Ectodermal cell (in vitro differentiated cells): ENCODE data around the gene DMKN.

Experiments
- H3K27ac ChIP-seq: 2 replicates; pipeline ENCODE4 v1.7.0; 2013; ENCODE audit warnings: mild to moderate bottlenecking, low read depth, low read length; ENCODE audit not compliant: insufficient read depth, poor library complexity, severe bottlenecking
- H3K27me3 ChIP-seq: 2 replicates; pipeline ENCODE4 v1.7.0; 2013; ENCODE audit warnings: mild to moderate bottlenecking, low read length; ENCODE audit not compliant: insufficient read depth, control insufficient read depth, poor library complexity, severe bottlenecking
- H3K36me3 ChIP-seq: one replicate; pipeline ENCODE4 v1.7.0; 2013; ENCODE audit warnings: low read length; ENCODE audit not compliant: control insufficient read depth, insufficient read depth
- H3K4me1 ChIP-seq: one replicate; pipeline ENCODE4 v1.7.0; 2013; ENCODE audit warnings: low read length; ENCODE audit not compliant: control insufficient read depth, insufficient read depth
- H3K4me3 ChIP-seq: 2 replicates; pipeline ENCODE4 v1.7.0; 2013; ENCODE audit warnings: low read depth, low read length, control low read depth; ENCODE audit not compliant: insufficient read depth
- H3K9me3 ChIP-seq: 2 replicates; pipeline ENCODE4 v1.7.0; 2013; ENCODE audit warnings: mild to moderate bottlenecking, low read length, moderate library complexity; ENCODE audit not compliant: control insufficient read depth
- WGBS, 2 experiments: methylation state at CpG; one replicate each; pipeline ENCODE4 v1.1.7; 2013; ENCODE audit warnings: missing lambda C conversion rate in 2 of 2; 5-methylcytosine and 5-hydroxymethylcytosine counted together

DMKN gene

DNA sequence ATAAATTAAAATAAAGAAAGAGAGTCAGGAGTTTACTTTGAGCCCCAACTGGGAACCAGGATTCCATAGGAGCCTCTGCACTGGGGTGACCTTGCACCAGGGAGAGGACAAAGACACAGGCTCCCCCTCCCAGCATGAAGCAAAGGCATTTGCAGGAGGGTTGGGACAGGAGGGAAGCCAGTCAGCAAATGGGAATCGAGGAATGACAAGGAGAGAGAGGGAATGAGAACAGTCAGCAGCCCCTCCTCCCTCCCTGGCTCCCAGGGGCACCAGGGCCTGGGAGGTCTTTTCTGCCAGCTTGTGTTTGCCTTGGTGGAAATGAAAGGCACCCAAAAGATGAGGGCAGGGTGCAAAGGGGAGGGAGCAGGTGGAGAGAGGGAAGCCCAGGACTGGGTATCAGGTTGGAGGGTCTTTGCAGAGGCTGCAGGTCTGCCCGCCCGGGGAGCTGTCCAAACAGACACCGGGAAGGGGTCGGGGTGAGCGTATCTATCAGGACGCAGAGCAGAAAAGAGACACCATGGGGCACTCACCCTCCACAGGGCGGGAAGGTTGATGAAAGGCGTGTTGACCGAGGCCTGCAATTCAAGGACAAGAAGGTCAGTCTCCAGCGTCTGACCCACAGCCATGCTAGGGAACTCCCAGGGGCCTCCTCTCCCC is 10.9 kb upstream of the DMKN start:
- Histone ChIP-seq H3K9me3 (no peaks in the 10 kb centered on the region), H3K4me1 (peaks cover 13% of the 10 kb centered on the region), H3K27me3 (no peaks in the 10 kb centered on the region), H3K27ac (no peak overlapping the region), H3K4me3 (no peak overlapping the region), H3K36me3 (no peaks in the 10 kb centered on the region)
- WGBS, 2 experiments: 10 to 13% methylated on average over 11 of the region's 11 CpGs

DNA sequence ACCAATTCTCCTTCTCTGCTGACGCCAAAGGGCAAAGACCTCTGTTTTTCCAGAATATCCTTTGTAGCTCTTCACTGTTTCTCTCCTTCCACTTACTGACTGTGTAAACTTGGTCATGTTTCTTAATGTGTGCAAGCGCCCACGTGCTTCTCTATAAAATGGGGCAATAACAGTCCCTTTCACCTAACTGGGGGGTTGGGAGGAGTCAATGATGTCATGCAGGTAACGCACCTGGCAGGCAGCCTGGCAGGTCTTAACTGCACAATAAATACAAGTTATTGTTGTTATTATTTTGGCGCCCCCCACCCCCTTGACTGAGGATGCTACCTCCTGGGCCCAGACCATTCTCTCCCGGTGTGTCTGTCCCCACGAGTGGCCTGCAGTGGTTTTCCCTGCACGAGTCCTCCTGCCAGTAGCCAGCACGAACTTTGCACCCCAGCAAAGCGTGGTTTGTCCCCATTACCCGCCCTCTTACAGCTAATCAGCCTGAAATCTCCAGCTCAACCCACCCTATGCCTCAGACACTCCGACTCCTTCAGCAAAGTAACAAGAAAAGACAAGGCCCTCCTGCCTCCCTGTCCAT is 9.4 kb upstream of the DMKN start:
- Histone ChIP-seq H3K4me3 (no peak overlapping the region), H3K36me3 (no peaks in the 10 kb centered on the region), H3K4me1 (peaks cover 13% of the 10 kb centered on the region), H3K27me3 (no peaks in the 10 kb centered on the region), H3K27ac (no peak overlapping the region), H3K9me3 (no peaks in the 10 kb centered on the region)
- 89 to 90% methylated on average over 12 of the region's 12 CpGs for WGBS, 2 experiments

DNA sequence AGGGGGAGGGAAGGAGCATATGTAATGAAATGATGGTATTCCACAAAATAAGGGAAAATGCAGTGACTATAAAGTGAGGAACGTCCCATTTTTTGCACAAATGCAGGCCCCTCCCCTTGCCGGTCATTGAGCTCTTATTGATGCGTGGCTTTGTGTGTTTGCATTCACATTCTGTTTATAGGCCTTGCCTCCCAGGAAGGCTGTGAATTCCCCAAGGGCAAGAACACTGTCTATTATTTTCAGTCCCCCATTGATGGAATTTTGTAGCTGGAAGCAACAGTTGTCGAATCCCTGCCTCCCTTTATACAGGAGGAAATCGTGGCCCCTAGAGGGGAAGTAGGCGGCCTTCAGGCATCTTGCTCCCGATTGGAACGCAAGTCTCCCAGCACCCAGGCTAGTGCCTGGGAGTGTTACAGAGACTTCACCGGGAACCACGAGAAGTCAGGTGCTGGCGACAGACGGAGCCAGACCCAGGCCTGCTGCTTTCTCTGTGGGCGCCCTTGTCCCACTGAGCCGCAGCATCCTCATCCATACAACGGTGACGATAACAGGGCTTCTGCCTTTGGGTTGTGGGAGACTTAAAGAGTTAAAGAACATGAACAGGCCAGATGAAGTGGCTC is 7.8 kb upstream of the DMKN start:
- H3K4me3 ChIP-seq: no peak overlapping the region
- no peaks in the 10 kb centered on the region for H3K9me3 ChIP-seq
- no peak overlapping the region for H3K27ac ChIP-seq
- H3K36me3 ChIP-seq: no peaks in the 10 kb centered on the region
- WGBS, 2 experiments: 68 to 72% methylated on average over 16 of the region's 16 CpGs
- no peaks in the 10 kb centered on the region for H3K27me3 ChIP-seq
- H3K4me1 ChIP-seq: peaks cover 13% of the 10 kb centered on the region

DNA sequence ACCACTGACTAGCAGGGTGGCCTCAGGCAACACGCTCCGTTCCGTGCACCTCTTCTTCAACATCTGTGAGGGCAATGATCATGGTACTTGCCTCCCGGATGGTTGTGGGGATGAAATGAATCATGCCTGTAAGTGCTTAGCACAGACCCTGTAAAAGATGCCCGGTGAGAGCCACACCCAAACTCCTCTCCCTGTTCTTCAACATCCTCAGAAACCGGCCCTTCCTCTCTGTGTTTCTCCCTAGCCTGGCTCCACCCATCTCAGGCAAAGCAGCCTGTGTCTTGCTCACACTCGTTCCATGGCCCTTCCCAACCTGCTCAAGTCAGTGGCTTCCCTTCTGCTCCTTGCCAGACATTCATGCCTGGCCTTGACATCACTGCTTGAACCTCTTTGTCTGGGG is 5.8 kb upstream of the DMKN start:
- H3K9me3 ChIP-seq: no peaks in the 10 kb centered on the region
- H3K27me3 ChIP-seq: peaks cover 4% of the 10 kb centered on the region
- no peak overlapping the region for H3K27ac ChIP-seq
- no peak overlapping the region for H3K4me3 ChIP-seq
- H3K36me3 ChIP-seq: no peaks in the 10 kb centered on the region
- peaks cover 6% of the 10 kb centered on the region for H3K4me1 ChIP-seq
- 76 to 79% methylated on average over 7 of the region's 7 CpGs for WGBS, 2 experiments

DNA sequence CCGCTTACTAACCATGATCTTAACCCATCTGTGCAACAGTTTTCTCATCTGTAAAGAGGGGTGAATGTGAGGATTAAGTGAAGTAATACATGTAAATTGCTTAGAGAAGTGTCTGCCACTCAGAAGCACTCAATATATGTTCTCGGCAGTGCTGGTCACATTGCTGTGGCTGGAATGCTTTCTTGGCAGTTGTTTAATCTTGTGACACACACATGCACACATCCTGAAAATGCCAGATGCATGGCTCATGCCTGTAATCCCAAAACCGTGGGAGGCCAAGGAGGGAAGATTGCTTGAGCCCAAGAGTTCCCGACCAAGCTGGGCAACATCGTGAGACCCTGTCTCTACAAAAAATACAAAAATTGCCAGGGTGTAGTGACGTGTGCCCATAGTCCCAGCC is 4.9 kb upstream of the DMKN start:
- WGBS, 2 experiments: 88% methylated on average over 5 to 6 of the region's 6 CpGs

DNA sequence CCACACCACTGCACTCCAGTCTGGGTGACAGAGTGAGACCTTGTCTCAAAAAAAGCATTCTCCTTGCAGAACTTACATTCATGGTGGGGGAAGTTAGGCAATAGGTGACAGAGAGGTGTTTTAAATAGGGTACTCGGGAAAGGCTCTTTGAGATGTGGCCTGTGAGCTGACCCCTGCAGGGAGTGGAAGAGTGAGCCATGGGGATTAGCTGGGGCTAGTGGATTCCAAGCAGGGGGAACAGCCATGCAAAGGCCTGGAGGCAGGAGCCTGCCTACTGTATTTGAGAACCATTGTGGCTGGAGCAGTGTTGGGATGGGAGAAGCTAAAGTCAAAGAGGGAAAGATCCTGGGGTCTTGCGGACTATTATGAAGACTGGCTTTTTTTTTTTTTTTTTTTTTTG is 3.9 kb upstream of the DMKN start:
- Histone ChIP-seq H3K36me3 (no peaks in the 10 kb centered on the region), H3K4me3 (no peak overlapping the region), H3K4me1 (peaks cover 12% of the 10 kb centered on the region), H3K27ac (no peak overlapping the region), H3K9me3 (no peaks in the 10 kb centered on the region), H3K27me3 (peaks cover 9% of the 10 kb centered on the region)
- WGBS, 2 experiments: 73 to 74% methylated on average over 2 of the region's 2 CpGs

More for the DNA sequence above, 4.9 kb upstream of the DMKN start:
- Histone ChIP-seq H3K27ac (no peak overlapping the region), H3K36me3 (no peaks in the 10 kb centered on the region), H3K27me3 (peaks cover 9% of the 10 kb centered on the region), H3K9me3 (no peaks in the 10 kb centered on the region), H3K4me3 (no peak overlapping the region), H3K4me1 (peaks cover 11% of the 10 kb centered on the region)

DNA sequence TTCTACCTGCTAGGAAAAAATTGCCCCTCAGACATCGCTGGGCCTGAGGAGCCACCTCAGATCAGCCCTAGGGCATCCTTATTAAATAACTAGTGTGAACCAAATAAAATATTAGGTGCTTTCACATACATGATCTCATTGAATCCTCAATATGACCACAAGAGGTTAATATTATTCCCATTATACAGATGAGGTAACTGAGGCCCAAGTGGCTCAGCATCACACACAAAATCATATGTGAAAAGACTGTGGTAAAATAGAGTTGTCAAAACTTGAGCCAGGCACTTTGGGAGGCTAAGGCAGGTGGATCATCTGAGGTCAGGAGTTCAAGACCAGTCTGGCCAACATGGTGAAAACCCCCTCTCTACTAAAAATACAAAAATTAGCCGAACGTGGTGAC is 2.9 kb upstream of the DMKN start:
- H3K9me3 ChIP-seq: no peaks in the 10 kb centered on the region
- H3K27ac ChIP-seq: no peak overlapping the region
- WGBS, 2 experiments: 90 to 97% methylated on average over 3 of the region's 3 CpGs
- H3K36me3 ChIP-seq: no peaks in the 10 kb centered on the region
- no peak overlapping the region for H3K4me3 ChIP-seq
- H3K27me3 ChIP-seq: peaks cover 12% of the 10 kb centered on the region
- peaks cover 12% of the 10 kb centered on the region for H3K4me1 ChIP-seq

DNA sequence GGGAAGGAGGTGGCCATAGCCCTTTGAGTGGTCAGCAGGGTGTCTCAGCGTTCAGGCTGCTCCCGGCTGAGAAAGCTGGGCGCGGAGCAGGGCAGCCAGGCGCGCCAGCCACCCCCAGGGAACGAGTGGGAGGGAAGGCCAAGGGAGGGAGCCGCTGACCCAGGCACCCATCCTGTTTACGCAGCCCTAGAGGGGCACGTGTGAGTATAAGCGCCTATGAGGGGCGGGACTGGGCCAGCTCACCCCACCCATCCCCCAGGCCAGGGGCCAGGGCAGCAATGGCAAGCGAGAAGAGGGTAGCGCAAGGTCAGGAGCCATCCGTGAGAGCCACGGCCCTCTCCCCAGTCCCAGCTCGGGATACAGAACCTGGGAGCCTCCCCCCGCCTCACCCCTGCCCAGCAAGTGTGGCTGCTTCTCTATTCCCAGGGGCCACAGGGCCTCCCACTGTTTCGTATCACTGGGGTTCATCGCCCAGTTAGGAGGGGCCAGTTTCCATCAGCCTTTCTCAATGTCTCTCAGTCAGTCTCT is 897 bp upstream of the DMKN start:
- Histone ChIP-seq H3K27ac (no peak overlapping the region), H3K4me1 (peaks cover 15% of the 10 kb centered on the region), H3K4me3 (no peak overlapping the region), H3K9me3 (no peaks in the 10 kb centered on the region), H3K27me3 (peaks cover 31% of the 10 kb centered on the region), H3K36me3 (no peaks in the 10 kb centered on the region)
- WGBS, 2 experiments: 39 to 41% methylated on average over 20 of the region's 20 CpGs

DNA sequence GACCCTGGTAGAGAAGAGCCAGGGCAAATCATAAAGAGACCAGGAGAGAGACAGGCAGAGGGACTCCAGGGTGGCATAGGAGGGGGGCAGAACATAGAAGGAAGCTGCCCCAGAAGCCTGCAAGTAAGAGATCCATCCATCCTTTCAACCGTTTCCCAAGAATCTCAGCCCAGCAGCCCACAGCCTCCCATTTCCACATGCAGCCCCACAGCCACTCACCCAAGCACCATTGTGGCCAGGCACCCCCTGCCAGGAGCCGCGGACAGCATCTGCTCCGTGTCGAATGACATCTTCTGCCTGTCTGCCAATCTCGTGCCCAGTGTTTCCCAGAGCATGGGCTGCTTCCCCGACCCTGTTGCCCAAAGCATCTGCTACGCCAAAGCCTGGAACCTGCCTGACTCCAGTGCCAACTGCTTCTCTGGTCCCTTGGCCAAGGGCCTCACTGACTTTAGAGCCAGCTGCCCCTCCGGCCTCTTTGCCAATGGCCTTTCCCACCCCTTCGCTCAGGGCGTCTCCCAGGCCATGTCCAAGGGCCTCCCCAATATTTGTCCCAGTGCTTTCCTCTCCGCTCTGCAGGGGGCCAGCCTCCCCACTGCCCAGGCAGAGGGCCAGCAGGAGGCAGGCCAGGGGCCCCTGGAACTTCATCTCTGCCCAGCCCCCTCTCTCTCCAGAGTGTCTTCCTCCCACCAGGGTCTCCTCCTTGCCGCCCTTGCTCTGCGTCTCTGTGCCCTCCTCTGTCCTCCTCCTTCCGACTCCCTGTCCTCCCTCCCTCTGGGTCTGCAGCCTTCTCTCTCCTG is 420 bp downstream of the DMKN start:
- Histone ChIP-seq H3K27me3 (peaks cover 35% of the 10 kb centered on the region), H3K27ac (no peak overlapping the region), H3K9me3 (no peaks in the 10 kb centered on the region), H3K4me3 (no peak overlapping the region), H3K4me1 (peaks cover 22% of the 10 kb centered on the region), H3K36me3 (no peaks in the 10 kb centered on the region)
- WGBS, 2 experiments: 80 to 84% methylated on average over 15 of the region's 15 CpGs

DNA sequence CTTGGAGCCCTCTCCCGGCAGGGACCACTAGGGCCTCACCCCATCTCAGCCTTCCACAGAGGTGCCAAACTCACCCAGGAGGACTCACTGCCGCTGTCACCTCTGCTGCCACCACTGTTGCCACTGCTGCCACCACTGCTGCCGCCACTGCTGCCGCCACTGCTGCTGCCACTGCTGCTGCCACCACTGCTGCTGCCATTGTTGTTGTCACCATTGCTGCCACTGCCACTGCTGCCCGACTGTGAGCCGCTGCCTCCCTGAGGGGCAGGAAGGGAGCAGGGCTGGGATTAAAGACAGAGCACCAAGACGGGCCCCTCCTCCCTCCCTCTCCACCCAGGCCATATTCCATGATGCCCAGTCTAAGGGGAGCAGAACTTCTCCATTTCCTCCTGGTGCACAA is 2.1 kb downstream of the DMKN start:
- Histone ChIP-seq H3K9me3 (no peaks in the 10 kb centered on the region), H3K36me3 (no peaks in the 10 kb centered on the region), H3K4me1 (peaks cover 22% of the 10 kb centered on the region), H3K27ac (no peak overlapping the region), H3K27me3 (peaks cover 35% of the 10 kb centered on the region), H3K4me3 (no peak overlapping the region)
- 74 to 81% methylated on average over 7 of the region's 7 CpGs for WGBS, 2 experiments
